Measurements from ENCODE around the gene SYT8. TPM values are rescaled to one million over a fixed set of nuclear protein-coding genes. Genes with fewer than 3 reads are reported as not detected.

SYT8 gene
- total RNA-seq, 2 experiments from 2014 or later, result not detected

DNA sequence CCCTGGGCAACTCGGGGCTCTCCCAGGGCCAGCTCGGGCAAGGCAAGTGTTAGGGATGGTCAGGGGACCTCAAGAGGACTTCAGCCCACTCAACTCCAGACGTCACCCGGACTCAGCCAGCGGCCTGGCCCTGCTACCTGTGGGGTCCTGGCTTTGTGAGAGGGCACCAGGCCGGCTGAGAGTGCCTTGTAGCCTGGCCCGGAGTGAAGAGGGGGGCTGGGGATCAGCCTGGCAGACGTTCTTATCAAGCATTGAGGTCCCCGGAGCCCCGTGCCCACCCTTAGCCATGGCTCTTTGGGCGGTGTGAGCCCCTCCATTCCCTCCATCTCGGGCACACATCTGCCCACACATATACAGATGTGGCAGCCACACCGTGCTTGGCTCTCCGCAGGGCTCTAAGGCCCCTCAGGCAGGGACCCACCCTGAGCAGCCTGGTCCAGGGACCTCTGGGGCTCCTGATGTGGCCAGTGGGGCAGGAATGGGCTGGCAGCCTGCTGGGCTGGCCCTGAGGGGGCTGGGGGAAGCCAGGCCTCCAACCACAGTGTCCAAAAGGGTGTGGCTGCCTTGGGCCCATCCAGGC lies 33.4 kb downstream of the SYT8 start:
- Histone ChIP-seq H3K4me1 (ENCODE audit: insufficient read depth, low read length, poor library complexity, severe bottlenecking) (no peaks in the 10 kb centered on the region), H3K79me2 (ENCODE audit: insufficient read depth, low read depth, low read length) (no peaks in the 10 kb centered on the region), H2AFZ (ENCODE audit: low read length) (no peak overlapping the region), H3K36me3 (ENCODE audit: insufficient read depth, low read length) (0 out of 2 replicates have a peak, but pooled peaks cover 8% of the 10 kb centered on the region), H3K27ac (ENCODE audit: low read depth, low read length, poor library complexity, severe bottlenecking) (no peak overlapping the region), H3K9me2 (ENCODE audit: insufficient read depth, low read length) (no peaks in the 10 kb centered on the region), H3K4me3 (ENCODE audit: low read depth, low read length, poor library complexity, severe bottlenecking) (no peak overlapping the region), H3K9me3 (ENCODE audit: low read length) (no peaks in the 10 kb centered on the region), H3K4me2 (ENCODE audit: low read length) (no peak overlapping the region), H4K20me1 (ENCODE audit: insufficient read depth, low read length) (no peaks in the 10 kb centered on the region; the same call in 1 of the 2 replicates)
- ChIA-PET CTCF (ENCODE audit: unreplicated experiment) (no interaction called here), POLR2A (no interaction called here)
- DNase-seq (ENCODE audit: low spot score), result no peak
- no TSS peak for BruUV-seq (replicated peaks)
- TF ChIP-seq EZH2phosphoT487 (IDR thresholded peaks at IDR 0.05; ENCODE audit: borderline replicate concordance, low read depth, low read length), result no peak
- TF ChIP-seq, protein P1, sequence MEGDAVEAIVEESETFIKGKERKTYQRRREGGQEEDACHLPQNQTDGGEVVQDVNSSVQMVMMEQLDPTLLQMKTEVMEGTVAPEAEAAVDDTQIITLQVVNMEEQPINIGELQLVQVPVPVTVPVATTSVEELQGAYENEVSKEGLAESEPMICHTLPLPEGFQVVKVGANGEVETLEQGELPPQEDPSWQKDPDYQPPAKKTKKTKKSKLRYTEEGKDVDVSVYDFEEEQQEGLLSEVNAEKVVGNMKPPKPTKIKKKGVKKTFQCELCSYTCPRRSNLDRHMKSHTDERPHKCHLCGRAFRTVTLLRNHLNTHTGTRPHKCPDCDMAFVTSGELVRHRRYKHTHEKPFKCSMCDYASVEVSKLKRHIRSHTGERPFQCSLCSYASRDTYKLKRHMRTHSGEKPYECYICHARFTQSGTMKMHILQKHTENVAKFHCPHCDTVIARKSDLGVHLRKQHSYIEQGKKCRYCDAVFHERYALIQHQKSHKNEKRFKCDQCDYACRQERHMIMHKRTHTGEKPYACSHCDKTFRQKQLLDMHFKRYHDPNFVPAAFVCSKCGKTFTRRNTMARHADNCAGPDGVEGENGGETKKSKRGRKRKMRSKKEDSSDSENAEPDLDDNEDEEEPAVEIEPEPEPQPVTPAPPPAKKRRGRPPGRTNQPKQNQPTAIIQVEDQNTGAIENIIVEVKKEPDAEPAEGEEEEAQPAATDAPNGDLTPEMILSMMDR (conservative IDR thresholded peaks at IDR 0.05; ENCODE audit: low read length), result no peak
- intact Hi-C loops (cut with micrococcal nuclease; ENCODE audit: unreplicated experiment), result no loop called here

GRCh38 chr11:1868636-1869291 lies 34.0 kb downstream of the SYT8 start:
- H3K79me2 ChIP-seq (ENCODE audit: insufficient read depth, low read depth, low read length), result no peaks in the 10 kb centered on the region
- CTCF ChIA-PET (ENCODE audit: unreplicated experiment), result no interaction called here
- H3K4me1 ChIP-seq (ENCODE audit: insufficient read depth, low read length, poor library complexity, severe bottlenecking), result no peaks in the 10 kb centered on the region
- BruUV-seq (replicated peaks), result no TSS peak
- no peak overlapping the region for H2AFZ ChIP-seq (ENCODE audit: low read length)
- no peaks in the 10 kb centered on the region for H3K9me2 ChIP-seq (ENCODE audit: insufficient read depth, low read length)
- no peaks in the 10 kb centered on the region; the same call in 1 of the 2 replicates for H4K20me1 ChIP-seq (ENCODE audit: insufficient read depth, low read length)
- POLR2A ChIA-PET, result no interaction called here
- H3K36me3 ChIP-seq (ENCODE audit: insufficient read depth, low read length), result 0 out of 2 replicates have a peak, but pooled peaks cover 8% of the 10 kb centered on the region
- H3K4me3 ChIP-seq (ENCODE audit: low read depth, low read length, poor library complexity, severe bottlenecking), result no peak overlapping the region
- intact Hi-C loops (cut with micrococcal nuclease; ENCODE audit: unreplicated experiment), result no loop called here
- no peak overlapping the region for H3K27ac ChIP-seq (ENCODE audit: low read depth, low read length, poor library complexity, severe bottlenecking)
- no peak for TF ChIP-seq EZH2phosphoT487 (IDR thresholded peaks at IDR 0.05; ENCODE audit: borderline replicate concordance, low read depth, low read length)
- TF ChIP-seq, protein P1 (conservative IDR thresholded peaks at IDR 0.05; ENCODE audit: low read length), result no peak
- no peaks in the 10 kb centered on the region for H3K9me3 ChIP-seq (ENCODE audit: low read length)
- H3K4me2 ChIP-seq (ENCODE audit: low read length), result no peak overlapping the region
- no peak for DNase-seq (ENCODE audit: low spot score)
